GM12878 (cell line): ENCODE results near the gene PLS3. TPM values are rescaled to one million over a fixed set of nuclear protein-coding genes. Genes with fewer than 3 reads are reported as not detected.
"Not testable (repeated sequence)": the region's sequence is repeated elsewhere in the genome, so short reads cannot be mapped to it uniquely, and the experiment has no call there.

Experiments
- ATAC-seq: fragments of 200-7000 bp; cut with Tn5 transposase; 3 replicates; pipeline ENCODE4 v1.9.1; 2020; ENCODE audit warnings: mild to moderate bottlenecking, moderate library complexity
- BruUV-seq: library from RNA; stranded (reverse); fragments of 400-500 nt; replicated peaks from 2 replicates; lab custom pipeline; 2021; lab: Mats Ljungman, UMichigan
- CTCF ChIA-PET: fragments of 300-600 bp; sonication (Branson Sonifier 250); formaldehyde crosslinking; extraction: SDS; loops from one replicate; lab custom pipeline; 2021; ENCODE audit warnings: inconsistent platforms; lab: Yijun Ruan, JAX
- POLR2A ChIA-PET: fragments of 350-600 bp; formaldehyde crosslinking; extraction: SDS; loops from one replicate; lab custom pipeline; 2021; ENCODE audit warnings: inconsistent platforms; lab: Charles Lee
- RAD21 ChIA-PET: fragments of 300-600 bp; sonication (Branson Sonifier 250); formaldehyde crosslinking; loops from one replicate; lab custom pipeline; 2023; ENCODE audit warnings: antibody characterized with exemption; ENCODE audit not compliant: unreplicated experiment; lab: Charles Lee
- SMC1A ChIA-PET: fragments of 300-600 bp; sonication (Branson Sonifier 250); formaldehyde crosslinking; loops from one replicate; lab custom pipeline; 2023; ENCODE audit not compliant: unreplicated experiment, uncharacterized antibody; lab: Charles Lee
- DNase-seq: peaks from one replicate; pipeline ENCODE4 v3.0.0-alpha.2; 2011; ENCODE audit warnings: low read depth, low spot score
- FAIRE-seq: peaks from 3 replicates; lab custom pipeline; 2011; peaks lifted over from hg19 to GRCh38; lab: Jason Lieb, UNC
- H2AFZ ChIP-seq: 2 replicates; pipeline ENCODE4 v1.6.0; 2011; ENCODE audit warnings: low read depth, low read length, control low read depth; ENCODE audit not compliant: control insufficient read depth
- H3K27ac ChIP-seq: 2 replicates; pipeline ENCODE4 v1.5.1; 2011; ENCODE audit warnings: control low read depth; ENCODE audit not compliant: control insufficient read depth, insufficient read depth
- H3K27me3 ChIP-seq, 2 experiments: replicated peaks in 1 of 2; 2 replicates each; pipeline versions ENCODE4 v1.6.0 to v1.6.1; 2011; ENCODE audit warnings: low read length in 1 of 2; ENCODE audit not compliant: control insufficient read depth in 2 of 2, insufficient read depth in 2 of 2
- H3K36me3 ChIP-seq, 2 experiments: 2 replicates each; pipeline ENCODE4 v1.5.1; 2011; ENCODE audit warnings: low read length in 1 of 2; ENCODE audit not compliant: control insufficient read depth in 2 of 2, insufficient read depth in 2 of 2
- H3K4me1 ChIP-seq: 2 replicates; pipeline ENCODE4 v1.6.1; 2011; ENCODE audit warnings: mild to moderate bottlenecking, low read length, moderate library complexity, mixed read lengths; ENCODE audit not compliant: control insufficient read depth, insufficient read depth
- H3K4me2 ChIP-seq: 2 replicates; pipeline ENCODE4 v1.6.0; 2011; ENCODE audit warnings: control low read depth; ENCODE audit not compliant: control insufficient read depth, insufficient read depth
- H3K4me3 ChIP-seq: fragments of 200-600 bp; sonication (generic); 2 replicates; pipeline ENCODE4 v1.5.1; 2016
- H3K79me2 ChIP-seq: 2 replicates; pipeline ENCODE4 v1.6.0; 2011; ENCODE audit warnings: low read length; ENCODE audit not compliant: control insufficient read depth, insufficient read depth
- H3K9ac ChIP-seq: 2 replicates; pipeline ENCODE4 v1.8.0; 2011; ENCODE audit warnings: low read length, control low read depth, mixed read lengths; ENCODE audit not compliant: control insufficient read depth, insufficient read depth
- H3K9me3 ChIP-seq: replicated peaks from 3 replicates; pipeline ENCODE4 v1.5.1; 2011; ENCODE audit warnings: mild to moderate bottlenecking, low read length; ENCODE audit not compliant: control insufficient read depth, insufficient read depth
- H4K20me1 ChIP-seq: 2 replicates; pipeline ENCODE4 v1.6.0; 2011; ENCODE audit not compliant: control insufficient read depth, insufficient read depth
- ASH2L ChIP-seq: fragments of 300-600, 200-600 bp; sonication (generic); IDR thresholded peaks from 2 replicates; pipeline ENCODE4 v1.6.1; 2017; ENCODE audit warnings: low read depth, mild to moderate bottlenecking, borderline replicate concordance
- HDAC2 ChIP-seq: fragments of 200-600 bp; sonication (generic); IDR thresholded peaks from 2 replicates; pipeline ENCODE4 v1.6.1; 2017
- IRF3 ChIP-seq: fragments of 450-650 bp; IDR thresholded peaks from 2 replicates; pipeline ENCODE4 v1.6.1; 2014; ENCODE audit warnings: mild to moderate bottlenecking
- MLLT1 ChIP-seq: fragments of 450-650 bp; IDR thresholded peaks from 2 replicates; pipeline ENCODE4 v1.6.1; 2016; ENCODE audit warnings: mild to moderate bottlenecking
- NFIC ChIP-seq: IDR thresholded peaks from 2 replicates; pipeline ENCODE4 v1.6.1; 2012; ENCODE audit warnings: low read depth, mild to moderate bottlenecking, inconsistent platforms, low read length, moderate library complexity
- RELB ChIP-seq: fragments of 450-650 bp; IDR thresholded peaks from 2 replicates; pipeline ENCODE4 v1.6.1; 2017; ENCODE audit warnings: low read depth, mild to moderate bottlenecking, moderate library complexity
- SREBF2 ChIP-seq: IDR thresholded peaks from 2 replicates; pipeline ENCODE4 v1.6.1; 2012; ENCODE audit warnings: mild to moderate bottlenecking, low read length
- WGBS: methylation state at CpG from one replicate; pipeline ENCODE4 v1.1.6; 2016; ENCODE audit warnings: low lambda C conversion rate; ENCODE audit not compliant: insufficient replicate concordance, insufficient coverage; ENCODE audit errors: missing lambda C conversion rate; 5-methylcytosine and 5-hydroxymethylcytosine counted together
- in situ Hi-C: fragments of 300-500 bp; cut with MboI; formaldehyde crosslinking; loops from 9 replicates; pipeline ENCODE4 v1.14.3; 2018; ENCODE audit warnings: mixed read lengths
- intact Hi-C: fragments of 100-400 bp; cut with micrococcal nuclease; formaldehyde crosslinking; loops from one replicate; pipeline ENCODE4 v1.14.2; 2022; ENCODE audit not compliant: unreplicated experiment
- polyA plus RNA-seq, 11 experiments: library from polyadenylated mRNA; depleted of rRNA in 4 of 11; unstranded in 6 of 11; stranded (reverse) in 5 of 11; fragments of >200 nt; fragmentation: Nextera tagmentation in 4 of 11; fragmentation: Illumina TruSeq in 1 of 11; extraction: Ambion mirVana in 4 of 11; extraction: Trizol in 1 of 11; gene quantifications; 1 replicate in 1 of 11; 2 replicates in 10 of 11; pipeline versions ENCODE4 v1.2.1 to v1.2.3, GENCODE V29; 2011 to 2016; ENCODE audit warnings: inconsistent platforms in 2 of 11, missing spikeins in 2 of 11, low read depth in 1 of 11
- total RNA-seq, 4 experiments: library from RNA; depleted of rRNA in 3 of 4; stranded (reverse); fragments of >200 nt in 3 of 4; fragmentation: Illumina TruSeq in 1 of 4; extraction: Trizol in 1 of 4; gene quantifications; 2 replicates each; pipeline versions ENCODE4 v1.2.1 to v1.2.3, GENCODE V29; 2013 to 2021

The PLS3 gene
- total and polyA plus RNA-seq, 10 of the 15 experiments (the other 5 are each of a cell fraction or from before 2014, with no cell fraction given) = 47.6 to 236 (median 174) TPM

GRCh38 chrX:115644397-115644796, 83.4 kb downstream of the PLS3 start:
- ChIA-PET CTCF (interaction anchor here (1.2 to 12.7 kb wide), 3 partner anchors 34 to 312 kb away, joined by 3 to 216 read pairs (median 8); no protein-coding TSS in a partner anchor), SMC1A (interaction anchor here (7.6 to 8.4 kb wide), 2 partner anchors 81 to 313 kb away, joined by 56 to 135 read pairs; partner anchors contain the start of gene PLS3), RAD21 (interaction anchor here (3.8 kb wide), 1 partner anchor 314 kb away, joined by 22 read pairs; no protein-coding TSS in a partner anchor)
- H2AFZ ChIP-seq, H3K4me2 ChIP-seq, H3K36me3 ChIP-seq, H3K9ac ChIP-seq, BruUV-seq, H3K9me3 ChIP-seq, intact Hi-C loops, H3K4me3 ChIP-seq, FAIRE-seq, H3K79me2 ChIP-seq, ATAC-seq, POLR2A ChIA-PET, H3K27me3 ChIP-seq, H3K4me1 ChIP-seq, H3K27ac ChIP-seq, DNase-seq, H4K20me1 ChIP-seq, in situ Hi-C loops: not testable (repeated sequence)
- WGBS = 21% methylated on average over 5 of the region's 5 CpGs

- no peaks in the 10 kb centered on the region for H3K4me1 ChIP-seq
- no peak for FAIRE-seq
- H3K79me2 ChIP-seq = no peaks in the 10 kb centered on the region
- intact Hi-C loops (no loop called here), in situ Hi-C loops (loop anchor here (5.0 to 10.0 kb wide), 2 partner anchors 295 to 317 kb away; no protein-coding TSS in a partner anchor)
- 32% methylated on average over 5 of the region's 5 CpGs for WGBS
- DNase-seq = no peak
- H3K9ac ChIP-seq = no peak overlapping the region
- ATAC-seq = no peak
- ChIA-PET RAD21 (interaction anchor here (2.3 kb wide), 1 partner anchor 41 kb away, joined by 6 read pairs; no protein-coding TSS in a partner anchor), POLR2A (no interaction called here), SMC1A (interaction anchor here (0.9 to 2.2 kb wide), 4 partner anchors 9 to 318 kb away, joined by 3 to 11 read pairs (median 5); no protein-coding TSS in a partner anchor), CTCF (interaction anchor here (0.9 to 12.7 kb wide), 5 partner anchors 11 to 341 kb away, joined by 3 to 216 read pairs (median 13); no protein-coding TSS in a partner anchor)
- no peak overlapping the region for H3K27ac ChIP-seq
- H3K36me3 ChIP-seq = no peaks in the 10 kb centered on the region
- no peak overlapping the region for H2AFZ ChIP-seq
- no peaks in the 10 kb centered on the region for H3K9me3 ChIP-seq
- no TSS peak for BruUV-seq
- TF ChIP-seq IRF3 (no peak), ASH2L (no peak), NFIC (no peak), SREBF2 (no peak), MLLT1 (no peak), RELB (no peak), HDAC2 (no peak)
- no peak overlapping the region for H3K4me2 ChIP-seq
- no peak overlapping the region for H3K4me3 ChIP-seq
- H4K20me1 ChIP-seq = no peaks in the 10 kb centered on the region
- H3K27me3 ChIP-seq = no peaks in the 10 kb centered on the region
Measured at GRCh38 chrX:115649461-115650063, 88.6 kb downstream of the PLS3 start.
